Vagina (tissue), 2 donors: Measurements from ENCODE around the gene ABHD12. TPM values are rescaled to one million over a fixed set of nuclear protein-coding genes. Genes with fewer than 3 reads are reported as not detected.

Experiments used
- DNase-seq, 2 donors: peaks; one replicate each; pipeline ENCODE4 v3.0.0-alpha.2; 2017; ENCODE audit errors: extremely low spot score in 2 of 2
- H3K27ac ChIP-seq: fragments of 200-600 bp; sonication (generic); one replicate; pipeline ENCODE4 v1.5.1; 2019
- H3K27me3 ChIP-seq: fragments of 200-600 bp; sonication (generic); one replicate; pipeline ENCODE4 v1.5.1; 2019
- H3K36me3 ChIP-seq, 2 donors: fragments of 200-600 bp; sonication (generic); one replicate each; pipeline ENCODE4 v1.5.1; 2017 to 2019
- H3K4me1 ChIP-seq: fragments of 200-600 bp; sonication (generic); one replicate; pipeline ENCODE4 v1.5.1; 2019
- H3K4me3 ChIP-seq, 2 donors: fragments of 200-600 bp; sonication (generic); 1 replicate in 1 of 2; 2 replicates in 1 of 2; pipeline ENCODE4 v1.5.1; 2016 to 2019
- H3K9me3 ChIP-seq: fragments of 200-600 bp; sonication (generic); one replicate; pipeline ENCODE4 v1.5.1; 2019
- POLR2A ChIP-seq, 2 donors: fragments of 450-650 bp; IDR thresholded peaks; one replicate each; pipeline ENCODE4 v1.6.1; 2017; ENCODE audit warnings: antibody characterized with exemption in 2 of 2, mild to moderate bottlenecking in 2 of 2, moderate library complexity in 2 of 2
- POLR2AphosphoS5 ChIP-seq, 2 donors: sonication (generic); formaldehyde crosslinking; IDR thresholded peaks; one replicate each; pipeline ENCODE4 v1.9.0; 2017; ENCODE audit warnings: antibody characterized with exemption in 2 of 2, mild to moderate bottlenecking in 2 of 2, low read depth in 1 of 2; ENCODE audit not compliant: insufficient read depth in 1 of 2
- intact Hi-C: fragments of 100-400 bp; cut with DNase I; formaldehyde crosslinking; loops from one replicate; pipeline ENCODE4 v1.15.1; 2023
- total RNA-seq: library from RNA; depleted of rRNA; stranded (reverse); fragments of >200 nt; gene quantifications from one replicate; pipeline ENCODE4 v1.2.3, GENCODE V29; 2016
- TF ChIP-seq, protein P1 (sequence below), 3 experiments: fragments of 450-650 bp in 2 of 3; fragments of 200-600 bp in 1 of 3; sonication (generic) in 1 of 3; IDR thresholded peaks; one replicate each; pipeline ENCODE4 v1.5.1; 2017 to 2019; ENCODE audit warnings: antibody characterized with exemption in 3 of 3, mild to moderate bottlenecking in 2 of 3, moderate library complexity in 2 of 3

ABHD12 gene
- total RNA-seq, 1 donor from 2014 or later: 36.6 TPM

DNA sequence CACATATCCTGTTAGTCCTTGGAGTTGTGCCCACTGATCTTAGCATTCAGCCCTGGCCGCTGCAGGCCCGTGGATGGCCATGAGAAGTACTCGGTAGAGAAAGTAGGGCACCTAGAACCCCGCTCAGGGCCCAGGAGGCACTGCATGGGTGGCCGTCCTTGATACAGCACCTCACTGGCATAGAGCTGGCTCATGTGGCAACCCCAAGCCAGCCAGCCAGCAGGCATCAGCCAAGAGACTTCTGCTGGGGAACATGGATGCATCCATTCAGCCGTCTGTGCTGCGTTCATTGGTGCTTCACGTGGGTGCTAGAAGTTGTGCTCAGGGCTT is 132.2 kb downstream of the ABHD12 start:
- Histone ChIP-seq H3K27me3 (no peaks in the 10 kb centered on the region), H3K4me3 (no peak overlapping the region), H3K9me3 (no peaks in the 10 kb centered on the region), H3K27ac (no peak overlapping the region), H3K4me1 (peaks cover 34% of the 10 kb centered on the region), H3K36me3 (peaks cover 0 to 18% of the 10 kb centered on the region in 2 donors)
- intact Hi-C loops: no loop called here
- TF ChIP-seq, protein P1, sequence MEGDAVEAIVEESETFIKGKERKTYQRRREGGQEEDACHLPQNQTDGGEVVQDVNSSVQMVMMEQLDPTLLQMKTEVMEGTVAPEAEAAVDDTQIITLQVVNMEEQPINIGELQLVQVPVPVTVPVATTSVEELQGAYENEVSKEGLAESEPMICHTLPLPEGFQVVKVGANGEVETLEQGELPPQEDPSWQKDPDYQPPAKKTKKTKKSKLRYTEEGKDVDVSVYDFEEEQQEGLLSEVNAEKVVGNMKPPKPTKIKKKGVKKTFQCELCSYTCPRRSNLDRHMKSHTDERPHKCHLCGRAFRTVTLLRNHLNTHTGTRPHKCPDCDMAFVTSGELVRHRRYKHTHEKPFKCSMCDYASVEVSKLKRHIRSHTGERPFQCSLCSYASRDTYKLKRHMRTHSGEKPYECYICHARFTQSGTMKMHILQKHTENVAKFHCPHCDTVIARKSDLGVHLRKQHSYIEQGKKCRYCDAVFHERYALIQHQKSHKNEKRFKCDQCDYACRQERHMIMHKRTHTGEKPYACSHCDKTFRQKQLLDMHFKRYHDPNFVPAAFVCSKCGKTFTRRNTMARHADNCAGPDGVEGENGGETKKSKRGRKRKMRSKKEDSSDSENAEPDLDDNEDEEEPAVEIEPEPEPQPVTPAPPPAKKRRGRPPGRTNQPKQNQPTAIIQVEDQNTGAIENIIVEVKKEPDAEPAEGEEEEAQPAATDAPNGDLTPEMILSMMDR (IDR thresholded peaks at IDR 0.05): no peak
- no peak for TF ChIP-seq POLR2A (IDR thresholded peaks at IDR 0.05)
- no peak for TF ChIP-seq POLR2AphosphoS5 (IDR thresholded peaks at IDR 0.05; ENCODE audit: insufficient read depth in 1 of 2, low read depth in 1 of 2)
- DNase-seq: peak in 1 of 2 donors; percentile 81

DNA sequence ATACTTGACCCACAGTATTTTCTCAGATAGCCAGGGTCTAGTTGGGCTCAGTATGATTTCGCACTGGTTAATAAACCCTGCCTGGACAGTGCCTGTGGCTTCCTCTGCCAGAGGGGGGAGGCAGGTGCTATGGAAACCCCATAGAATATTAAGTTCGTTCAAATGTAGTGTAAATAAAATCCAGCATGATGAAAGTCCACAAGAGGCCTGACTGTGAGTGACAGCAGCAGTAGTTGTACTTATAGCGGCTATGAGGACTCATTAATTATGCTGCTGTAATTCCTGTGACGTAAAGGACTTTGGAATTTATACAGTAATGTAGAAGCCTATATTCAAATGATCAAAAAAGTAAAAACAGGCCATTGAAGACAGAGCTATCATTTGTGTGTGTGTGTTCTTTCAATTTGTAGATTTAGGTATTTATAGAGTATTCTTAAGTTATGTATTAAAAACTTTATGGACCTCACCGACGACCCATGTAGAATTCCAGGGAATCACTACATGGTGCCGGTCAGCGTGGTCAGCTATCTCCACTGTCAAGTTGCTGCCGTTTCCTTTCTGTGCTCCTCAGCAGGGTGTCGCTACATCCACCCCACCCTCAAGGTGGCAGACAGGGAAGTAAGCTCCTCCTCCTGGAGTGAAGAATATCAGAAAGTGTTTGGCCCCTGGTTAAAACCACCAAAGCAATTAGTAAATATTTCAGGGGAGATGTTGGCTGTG is 132.7 kb downstream of the ABHD12 start:
- DNase-seq: no peak
- Histone ChIP-seq H3K4me3 (no peak overlapping the region), H3K27me3 (no peaks in the 10 kb centered on the region), H3K4me1 (peaks cover 34% of the 10 kb centered on the region), H3K27ac (no peak overlapping the region), H3K9me3 (no peaks in the 10 kb centered on the region), H3K36me3 (peaks cover 0 to 18% of the 10 kb centered on the region in 2 donors)
- TF ChIP-seq POLR2A (IDR thresholded peaks at IDR 0.05) (no peak), POLR2AphosphoS5 (IDR thresholded peaks at IDR 0.05; ENCODE audit: insufficient read depth in 1 of 2, low read depth in 1 of 2) (no peak)
- TF ChIP-seq, protein P1 (IDR thresholded peaks at IDR 0.05): no peak
- intact Hi-C loops: no loop called here

DNA sequence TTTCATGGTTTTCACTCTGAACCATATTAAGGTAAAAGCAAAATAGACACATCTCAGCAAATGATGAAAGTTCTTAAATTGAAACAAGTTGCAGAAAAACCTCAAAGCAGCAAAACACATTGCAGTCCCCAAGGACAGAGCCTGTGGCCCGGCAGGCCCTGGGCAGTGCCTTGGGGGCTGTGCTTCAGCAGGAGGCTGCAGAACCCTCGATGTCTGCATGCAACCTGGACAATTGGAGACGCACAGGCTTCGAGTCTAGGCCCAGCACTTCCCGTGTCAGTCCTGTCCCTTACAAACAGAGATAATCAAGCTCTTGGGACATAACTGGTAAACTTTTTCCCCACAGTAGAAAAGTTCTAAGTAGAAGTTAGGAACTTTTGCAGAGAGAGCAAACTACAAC is 133.5 kb downstream of the ABHD12 start:
- DNase-seq: no peak

DNA sequence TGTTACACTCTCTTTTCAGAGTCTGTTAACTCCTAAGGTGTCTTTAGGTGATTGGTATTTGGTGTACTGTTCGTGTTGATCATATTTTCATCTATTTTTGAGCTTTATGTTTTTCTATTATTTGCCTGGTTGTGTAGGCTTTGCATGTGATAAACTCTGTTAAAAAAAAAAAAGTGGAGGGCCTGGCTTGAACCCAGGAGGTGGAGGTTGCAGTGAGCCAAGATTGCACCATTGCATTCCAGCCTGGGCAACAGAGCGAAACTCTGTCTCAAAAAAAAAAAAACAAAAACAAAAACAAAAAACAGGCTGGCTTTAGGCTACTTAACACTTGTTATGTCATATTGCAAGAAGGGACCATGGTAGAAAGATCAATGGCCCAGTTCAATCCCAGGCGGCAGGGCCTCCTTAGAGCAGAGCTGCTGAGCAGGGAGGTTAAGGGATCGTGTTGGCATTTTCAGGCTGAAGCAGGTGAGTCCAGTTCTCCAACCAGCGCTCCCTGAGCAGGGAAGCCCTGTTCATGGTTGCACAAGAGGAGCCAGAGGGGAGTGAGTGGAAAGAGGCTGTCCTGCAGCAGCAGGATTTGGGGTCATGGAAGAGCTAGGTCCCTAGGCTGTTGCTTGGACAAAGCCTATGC is 134.3 kb downstream of the ABHD12 start:
- Histone ChIP-seq H3K4me3 (no peak overlapping the region), H3K9me3 (no peaks in the 10 kb centered on the region), H3K27ac (no peak overlapping the region), H3K27me3 (no peaks in the 10 kb centered on the region), H3K36me3 (peaks cover 0 to 17% of the 10 kb centered on the region in 2 donors), H3K4me1 (peaks cover 45% of the 10 kb centered on the region)
- DNase-seq: peak in 1 of 2 donors; percentile 89
- TF ChIP-seq, protein P1 (IDR thresholded peaks at IDR 0.05): no peak
- no peak for TF ChIP-seq POLR2A (IDR thresholded peaks at IDR 0.05)
- no peak for TF ChIP-seq POLR2AphosphoS5 (IDR thresholded peaks at IDR 0.05; ENCODE audit: insufficient read depth in 1 of 2, low read depth in 1 of 2)
- intact Hi-C loops: no loop called here

More for the DNA sequence above, 133.5 kb downstream of the ABHD12 start:
- H3K36me3 ChIP-seq: peaks cover 0 to 18% of the 10 kb centered on the region in 2 donors
- H3K4me3 ChIP-seq: no peak overlapping the region
- H3K27me3 ChIP-seq: no peaks in the 10 kb centered on the region
- no peak for TF ChIP-seq POLR2AphosphoS5 (IDR thresholded peaks at IDR 0.05; ENCODE audit: insufficient read depth in 1 of 2, low read depth in 1 of 2)
- no peak for TF ChIP-seq POLR2A (IDR thresholded peaks at IDR 0.05)
- TF ChIP-seq, protein P1 (IDR thresholded peaks at IDR 0.05): no peak
- H3K4me1 ChIP-seq: peaks cover 40% of the 10 kb centered on the region
- H3K27ac ChIP-seq: no peak overlapping the region
- no peaks in the 10 kb centered on the region for H3K9me3 ChIP-seq
- intact Hi-C loops: no loop called here
